ENCODE data around the gene TWF1. TPM values are rescaled to one million over a fixed set of nuclear protein-coding genes. Genes with fewer than 3 reads are reported as not detected.
A peak's percentile ranks its signal among the peaks of the same experiment; 100 is the strongest.

The TWF1 gene
- total and polyA plus RNA-seq, 9 of the 15 experiments (the other 6 are each of a cell fraction or from before 2014, with no cell fraction given), result 10.3 to 29.4 (median 23.4) TPM

DNA sequence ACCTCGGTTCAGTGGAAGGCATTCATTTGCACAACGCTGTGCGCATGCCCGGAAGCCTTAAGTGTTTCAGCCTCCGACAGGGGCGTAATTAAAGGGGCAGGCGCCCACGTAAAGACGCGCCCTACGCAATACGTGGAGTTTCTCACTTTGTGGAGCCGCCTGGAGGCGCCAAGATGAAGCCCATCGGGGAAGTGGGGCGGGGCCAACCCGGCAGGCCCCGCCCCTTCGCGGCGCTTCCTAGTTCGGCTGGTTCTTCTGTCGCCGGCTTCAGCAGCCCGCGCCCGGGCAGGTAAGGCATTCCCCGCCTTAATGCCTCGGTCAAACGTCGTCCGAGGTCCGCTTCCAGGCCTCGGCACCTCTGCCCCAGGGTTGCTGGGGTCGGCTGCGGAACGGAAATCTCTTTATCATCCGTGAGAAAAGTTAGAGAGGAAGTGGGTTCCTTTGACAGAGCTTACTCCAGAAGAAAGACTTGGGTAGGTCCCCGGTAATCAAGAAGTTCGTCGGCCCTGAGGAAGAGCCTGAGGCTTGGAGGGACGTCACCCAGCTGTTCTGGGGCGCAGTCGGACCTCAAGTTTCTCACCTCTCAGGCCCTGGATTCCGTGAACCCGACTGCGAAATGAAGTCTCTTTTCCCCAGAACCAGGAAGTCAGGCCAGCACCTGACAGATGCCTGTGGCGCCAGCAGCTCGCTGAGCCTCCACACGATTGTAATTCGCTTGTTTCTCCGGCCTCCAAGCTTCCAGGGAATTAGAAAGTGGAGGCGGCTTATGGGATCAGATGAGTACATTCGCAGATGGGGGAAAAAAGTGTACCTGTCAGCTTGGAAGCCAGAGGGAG lies 47.2 kb downstream of the TWF1 start, which contains the start of the genes IRAK4 and PUS7L (continued):
- TF ChIP-seq ASH1L (IDR thresholded peaks at IDR 0.05; ENCODE audit: borderline replicate concordance, low read depth, partially characterized antibody) (peak; percentile 31), HDAC2 (IDR thresholded peaks at IDR 0.05) (no peak), KLF10 (CRISPR knock-in tag; IDR thresholded peaks at IDR 0.05) (no peak), CXXC5 (CRISPR knock-in tag; IDR thresholded peaks at IDR 0.05) (peak; percentile 96), NFRKB (IDR thresholded peaks at IDR 0.05; ENCODE audit: low read depth) (no peak; the same call in 1 of the 2 replicates), ATF1 (CRISPR knock-in tag; IDR thresholded peaks at IDR 0.05) (no peak), ATF1 (tag; IDR thresholded peaks at IDR 0.05) (peak; percentile 92), FOSL1 (tag; conservative IDR thresholded peaks at IDR 0.05) (no peak), KAT7 (CRISPR knock-in tag; IDR thresholded peaks at IDR 0.05; ENCODE audit: borderline replicate concordance) (no peak), SMAD4 (CRISPR knock-in tag; conservative IDR thresholded peaks at IDR 0.05) (no peak), PML (IDR thresholded peaks at IDR 0.05; ENCODE audit: low read length) (peak; percentile 81; the same call in 1 of the 2 replicates)
- TF ChIP-seq, protein P1, sequence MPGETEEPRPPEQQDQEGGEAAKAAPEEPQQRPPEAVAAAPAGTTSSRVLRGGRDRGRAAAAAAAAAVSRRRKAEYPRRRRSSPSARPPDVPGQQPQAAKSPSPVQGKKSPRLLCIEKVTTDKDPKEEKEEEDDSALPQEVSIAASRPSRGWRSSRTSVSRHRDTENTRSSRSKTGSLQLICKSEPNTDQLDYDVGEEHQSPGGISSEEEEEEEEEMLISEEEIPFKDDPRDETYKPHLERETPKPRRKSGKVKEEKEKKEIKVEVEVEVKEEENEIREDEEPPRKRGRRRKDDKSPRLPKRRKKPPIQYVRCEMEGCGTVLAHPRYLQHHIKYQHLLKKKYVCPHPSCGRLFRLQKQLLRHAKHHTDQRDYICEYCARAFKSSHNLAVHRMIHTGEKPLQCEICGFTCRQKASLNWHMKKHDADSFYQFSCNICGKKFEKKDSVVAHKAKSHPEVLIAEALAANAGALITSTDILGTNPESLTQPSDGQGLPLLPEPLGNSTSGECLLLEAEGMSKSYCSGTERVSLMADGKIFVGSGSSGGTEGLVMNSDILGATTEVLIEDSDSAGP (CRISPR knock-in tag; IDR thresholded peaks at IDR 0.05), result peak; percentile 74; the same call in 1 of the 2 replicates
- TF ChIP-seq, protein P2, sequence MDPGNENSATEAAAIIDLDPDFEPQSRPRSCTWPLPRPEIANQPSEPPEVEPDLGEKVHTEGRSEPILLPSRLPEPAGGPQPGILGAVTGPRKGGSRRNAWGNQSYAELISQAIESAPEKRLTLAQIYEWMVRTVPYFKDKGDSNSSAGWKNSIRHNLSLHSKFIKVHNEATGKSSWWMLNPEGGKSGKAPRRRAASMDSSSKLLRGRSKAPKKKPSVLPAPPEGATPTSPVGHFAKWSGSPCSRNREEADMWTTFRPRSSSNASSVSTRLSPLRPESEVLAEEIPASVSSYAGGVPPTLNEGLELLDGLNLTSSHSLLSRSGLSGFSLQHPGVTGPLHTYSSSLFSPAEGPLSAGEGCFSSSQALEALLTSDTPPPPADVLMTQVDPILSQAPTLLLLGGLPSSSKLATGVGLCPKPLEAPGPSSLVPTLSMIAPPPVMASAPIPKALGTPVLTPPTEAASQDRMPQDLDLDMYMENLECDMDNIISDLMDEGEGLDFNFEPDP (CRISPR knock-in tag; IDR thresholded peaks at IDR 0.05), result no peak
- TF ChIP-seq, protein P3, sequence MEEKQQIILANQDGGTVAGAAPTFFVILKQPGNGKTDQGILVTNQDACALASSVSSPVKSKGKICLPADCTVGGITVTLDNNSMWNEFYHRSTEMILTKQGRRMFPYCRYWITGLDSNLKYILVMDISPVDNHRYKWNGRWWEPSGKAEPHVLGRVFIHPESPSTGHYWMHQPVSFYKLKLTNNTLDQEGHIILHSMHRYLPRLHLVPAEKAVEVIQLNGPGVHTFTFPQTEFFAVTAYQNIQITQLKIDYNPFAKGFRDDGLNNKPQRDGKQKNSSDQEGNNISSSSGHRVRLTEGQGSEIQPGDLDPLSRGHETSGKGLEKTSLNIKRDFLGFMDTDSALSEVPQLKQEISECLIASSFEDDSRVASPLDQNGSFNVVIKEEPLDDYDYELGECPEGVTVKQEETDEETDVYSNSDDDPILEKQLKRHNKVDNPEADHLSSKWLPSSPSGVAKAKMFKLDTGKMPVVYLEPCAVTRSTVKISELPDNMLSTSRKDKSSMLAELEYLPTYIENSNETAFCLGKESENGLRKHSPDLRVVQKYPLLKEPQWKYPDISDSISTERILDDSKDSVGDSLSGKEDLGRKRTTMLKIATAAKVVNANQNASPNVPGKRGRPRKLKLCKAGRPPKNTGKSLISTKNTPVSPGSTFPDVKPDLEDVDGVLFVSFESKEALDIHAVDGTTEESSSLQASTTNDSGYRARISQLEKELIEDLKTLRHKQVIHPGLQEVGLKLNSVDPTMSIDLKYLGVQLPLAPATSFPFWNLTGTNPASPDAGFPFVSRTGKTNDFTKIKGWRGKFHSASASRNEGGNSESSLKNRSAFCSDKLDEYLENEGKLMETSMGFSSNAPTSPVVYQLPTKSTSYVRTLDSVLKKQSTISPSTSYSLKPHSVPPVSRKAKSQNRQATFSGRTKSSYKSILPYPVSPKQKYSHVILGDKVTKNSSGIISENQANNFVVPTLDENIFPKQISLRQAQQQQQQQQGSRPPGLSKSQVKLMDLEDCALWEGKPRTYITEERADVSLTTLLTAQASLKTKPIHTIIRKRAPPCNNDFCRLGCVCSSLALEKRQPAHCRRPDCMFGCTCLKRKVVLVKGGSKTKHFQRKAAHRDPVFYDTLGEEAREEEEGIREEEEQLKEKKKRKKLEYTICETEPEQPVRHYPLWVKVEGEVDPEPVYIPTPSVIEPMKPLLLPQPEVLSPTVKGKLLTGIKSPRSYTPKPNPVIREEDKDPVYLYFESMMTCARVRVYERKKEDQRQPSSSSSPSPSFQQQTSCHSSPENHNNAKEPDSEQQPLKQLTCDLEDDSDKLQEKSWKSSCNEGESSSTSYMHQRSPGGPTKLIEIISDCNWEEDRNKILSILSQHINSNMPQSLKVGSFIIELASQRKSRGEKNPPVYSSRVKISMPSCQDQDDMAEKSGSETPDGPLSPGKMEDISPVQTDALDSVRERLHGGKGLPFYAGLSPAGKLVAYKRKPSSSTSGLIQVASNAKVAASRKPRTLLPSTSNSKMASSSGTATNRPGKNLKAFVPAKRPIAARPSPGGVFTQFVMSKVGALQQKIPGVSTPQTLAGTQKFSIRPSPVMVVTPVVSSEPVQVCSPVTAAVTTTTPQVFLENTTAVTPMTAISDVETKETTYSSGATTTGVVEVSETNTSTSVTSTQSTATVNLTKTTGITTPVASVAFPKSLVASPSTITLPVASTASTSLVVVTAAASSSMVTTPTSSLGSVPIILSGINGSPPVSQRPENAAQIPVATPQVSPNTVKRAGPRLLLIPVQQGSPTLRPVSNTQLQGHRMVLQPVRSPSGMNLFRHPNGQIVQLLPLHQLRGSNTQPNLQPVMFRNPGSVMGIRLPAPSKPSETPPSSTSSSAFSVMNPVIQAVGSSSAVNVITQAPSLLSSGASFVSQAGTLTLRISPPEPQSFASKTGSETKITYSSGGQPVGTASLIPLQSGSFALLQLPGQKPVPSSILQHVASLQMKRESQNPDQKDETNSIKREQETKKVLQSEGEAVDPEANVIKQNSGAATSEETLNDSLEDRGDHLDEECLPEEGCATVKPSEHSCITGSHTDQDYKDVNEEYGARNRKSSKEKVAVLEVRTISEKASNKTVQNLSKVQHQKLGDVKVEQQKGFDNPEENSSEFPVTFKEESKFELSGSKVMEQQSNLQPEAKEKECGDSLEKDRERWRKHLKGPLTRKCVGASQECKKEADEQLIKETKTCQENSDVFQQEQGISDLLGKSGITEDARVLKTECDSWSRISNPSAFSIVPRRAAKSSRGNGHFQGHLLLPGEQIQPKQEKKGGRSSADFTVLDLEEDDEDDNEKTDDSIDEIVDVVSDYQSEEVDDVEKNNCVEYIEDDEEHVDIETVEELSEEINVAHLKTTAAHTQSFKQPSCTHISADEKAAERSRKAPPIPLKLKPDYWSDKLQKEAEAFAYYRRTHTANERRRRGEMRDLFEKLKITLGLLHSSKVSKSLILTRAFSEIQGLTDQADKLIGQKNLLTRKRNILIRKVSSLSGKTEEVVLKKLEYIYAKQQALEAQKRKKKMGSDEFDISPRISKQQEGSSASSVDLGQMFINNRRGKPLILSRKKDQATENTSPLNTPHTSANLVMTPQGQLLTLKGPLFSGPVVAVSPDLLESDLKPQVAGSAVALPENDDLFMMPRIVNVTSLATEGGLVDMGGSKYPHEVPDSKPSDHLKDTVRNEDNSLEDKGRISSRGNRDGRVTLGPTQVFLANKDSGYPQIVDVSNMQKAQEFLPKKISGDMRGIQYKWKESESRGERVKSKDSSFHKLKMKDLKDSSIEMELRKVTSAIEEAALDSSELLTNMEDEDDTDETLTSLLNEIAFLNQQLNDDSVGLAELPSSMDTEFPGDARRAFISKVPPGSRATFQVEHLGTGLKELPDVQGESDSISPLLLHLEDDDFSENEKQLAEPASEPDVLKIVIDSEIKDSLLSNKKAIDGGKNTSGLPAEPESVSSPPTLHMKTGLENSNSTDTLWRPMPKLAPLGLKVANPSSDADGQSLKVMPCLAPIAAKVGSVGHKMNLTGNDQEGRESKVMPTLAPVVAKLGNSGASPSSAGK (IDR thresholded peaks at IDR 0.05), result peak; percentile 61
